NCI-H748 (cell line): ENCODE results near the gene GRM3.
A peak's percentile ranks its signal among the peaks of the same experiment; 100 is the strongest.

Experiments
- DNase-seq: peaks from one replicate; lab custom pipeline; 2025; ENCODE audit not compliant: unreplicated experiment; lab: John Stamatoyannopoulos, UW

GRM3 gene

DNA sequence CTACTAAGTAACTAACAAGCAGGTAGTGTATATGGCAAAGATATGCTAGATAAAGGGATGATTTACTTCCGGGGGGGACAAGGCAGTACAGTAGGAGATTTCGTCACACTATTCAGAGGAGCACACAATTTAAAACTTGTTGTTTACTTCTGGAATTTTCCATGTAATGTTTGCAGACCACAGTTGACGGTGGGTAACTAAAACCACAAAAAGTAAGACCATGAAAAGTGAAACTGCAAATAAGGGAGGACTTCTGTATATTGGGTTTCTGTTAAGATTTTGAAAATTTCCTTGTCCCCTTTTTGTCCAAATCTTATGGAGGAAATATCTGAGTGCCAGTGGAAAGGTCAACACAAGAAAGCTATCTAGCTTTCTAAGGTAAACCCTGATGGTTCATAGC, 245.8 kb downstream of the GRM3 start:
- no peak for DNase-seq

DNA sequence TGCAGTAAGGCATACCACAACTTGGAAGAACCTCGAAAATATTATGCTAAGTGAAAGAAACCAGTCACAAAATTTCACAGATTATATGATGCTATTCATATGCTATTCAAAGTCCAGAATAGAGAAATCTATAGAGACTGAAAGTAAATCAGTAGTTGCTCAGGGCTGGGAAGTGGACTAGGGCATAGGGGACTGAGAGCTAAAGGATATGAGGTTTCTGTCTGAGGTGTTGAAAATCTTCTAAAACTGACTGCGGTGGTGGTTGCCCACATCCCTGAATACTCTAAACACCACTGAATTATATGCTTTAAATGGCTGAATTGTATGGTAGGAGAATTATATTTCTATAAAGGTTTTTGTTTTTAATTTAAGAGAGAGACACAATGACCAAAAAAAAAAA, 254.5 kb downstream of the GRM3 start:
- DNase-seq: no peak

DNA sequence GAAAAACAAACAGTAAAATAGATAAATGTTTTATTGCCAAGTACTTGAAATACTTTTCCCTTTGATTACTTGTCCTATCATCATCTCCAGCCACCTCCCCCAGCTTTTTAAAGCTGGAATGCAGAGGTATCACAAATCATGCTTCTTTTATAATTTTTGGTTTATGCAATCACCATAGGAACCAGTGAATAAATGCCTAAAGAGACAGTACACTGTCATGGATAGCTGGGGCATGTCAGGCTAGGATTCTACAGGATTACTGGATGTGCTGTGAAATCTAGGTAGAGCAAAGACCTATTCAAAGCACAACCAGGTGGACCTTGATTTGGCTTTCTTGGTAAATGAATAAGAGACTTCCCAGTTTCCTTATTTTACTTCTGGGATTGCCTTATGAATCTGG, 257.2 kb downstream of the GRM3 start:
- DNase-seq: no peak

DNA sequence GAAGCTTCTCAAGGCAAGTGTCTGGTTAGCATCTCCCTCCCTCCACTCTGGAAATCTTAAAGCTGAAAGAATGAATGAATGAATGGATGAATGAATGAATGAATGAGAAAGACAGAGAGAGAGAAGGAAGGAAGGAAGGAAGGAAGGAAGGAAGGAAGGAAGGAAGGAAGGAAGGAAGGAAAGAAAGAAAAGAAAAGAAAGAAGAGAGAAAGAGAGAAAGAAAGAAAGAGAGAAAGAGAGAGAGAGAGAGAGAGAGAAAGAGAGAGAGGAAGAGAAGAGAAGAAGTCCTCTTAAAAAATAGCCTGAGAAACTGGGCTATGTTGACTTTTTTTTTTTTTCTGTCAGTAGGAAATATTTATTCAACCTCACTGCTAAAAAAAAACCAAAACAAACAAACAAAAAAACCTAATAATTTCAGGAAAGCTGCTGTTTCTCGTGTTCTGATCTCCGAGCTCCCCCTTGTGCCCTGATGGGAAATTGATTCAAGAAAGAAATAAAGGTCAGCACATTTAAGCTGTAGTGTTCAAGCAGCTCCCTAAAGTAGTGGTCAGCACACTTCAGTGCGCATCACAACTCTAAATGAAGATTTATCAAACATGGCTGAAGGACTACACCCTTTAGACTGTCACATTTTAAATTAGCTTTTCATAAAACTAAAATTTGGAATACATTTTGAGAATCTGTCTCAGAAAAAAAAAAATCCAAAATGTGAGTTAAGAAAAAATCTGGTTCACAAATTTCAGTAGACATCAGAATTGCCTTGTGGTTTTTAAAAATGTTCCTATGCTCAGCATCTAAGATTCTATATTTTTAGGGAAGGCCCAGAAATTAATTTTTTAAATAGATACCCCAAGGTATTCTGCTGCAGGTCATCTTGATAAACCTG, 261.5 kb downstream of the GRM3 start:
- peak; percentile 28 for DNase-seq

DNA sequence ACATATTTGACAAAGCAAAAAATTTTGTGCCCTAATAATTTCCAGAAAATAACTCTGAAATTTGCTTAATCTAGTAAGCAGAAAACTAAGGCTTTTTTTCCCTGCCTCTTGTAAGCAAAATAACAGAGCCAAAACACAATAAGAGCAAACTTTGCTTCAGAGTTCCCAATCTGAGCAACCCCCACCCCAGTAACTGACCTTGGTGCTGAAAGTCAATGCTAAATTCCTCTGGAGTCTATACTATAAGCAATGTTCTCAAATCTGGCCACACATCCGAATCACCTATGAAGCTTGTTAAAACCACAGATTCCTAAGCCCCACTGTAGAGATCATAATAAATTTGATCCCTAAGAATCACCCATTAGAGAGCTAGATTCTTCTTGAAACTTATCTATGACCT, 265.2 kb downstream of the GRM3 start:
- no peak for DNase-seq

DNA sequence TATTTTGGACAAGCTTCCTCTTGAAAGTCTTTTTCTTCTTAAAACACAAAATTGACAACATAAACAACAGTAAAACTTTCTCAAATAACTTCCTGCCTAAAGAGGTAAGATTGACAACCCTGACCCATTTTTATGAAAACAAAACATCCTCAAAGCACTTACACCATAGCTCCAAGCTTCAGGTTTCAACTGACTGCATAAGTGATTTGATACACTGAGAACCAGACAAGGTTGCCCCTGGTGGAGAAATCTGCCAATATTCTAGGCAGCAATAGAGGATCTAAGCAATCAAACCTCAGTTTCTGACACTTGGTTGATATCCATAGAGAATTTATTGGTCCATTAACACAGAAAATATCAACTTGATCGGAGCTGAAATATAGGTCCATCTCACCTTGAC, 267.9 kb downstream of the GRM3 start:
- no peak for DNase-seq

DNA sequence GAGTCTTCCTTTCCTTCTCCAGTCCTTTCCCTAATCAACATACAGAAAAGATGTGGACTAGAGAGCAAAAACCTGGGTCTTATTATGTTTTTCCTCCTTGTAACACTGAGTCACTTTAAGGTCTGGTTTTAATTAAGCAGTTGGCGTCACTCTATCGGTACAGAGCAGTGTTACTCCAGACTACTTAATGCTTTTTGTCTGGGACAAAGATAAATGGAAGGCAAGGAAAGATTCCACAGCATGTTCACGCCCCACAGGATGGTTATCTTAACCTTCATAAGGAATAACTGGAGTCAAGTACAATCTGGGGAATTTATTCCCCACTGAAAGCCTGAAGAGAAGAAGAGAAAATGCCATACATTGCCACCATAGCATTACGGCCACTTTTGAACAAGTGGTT, 270.0 kb downstream of the GRM3 start:
- no peak for DNase-seq
